HG02763 (cell line): Measurements from ENCODE around the gene SNED1.

ENCODE experiments used
- ATAC-seq: cut with Tn5 transposase; IDR thresholded peaks from one replicate; pipeline ENCODE4 v1.9.1; 2021; ENCODE audit warnings: mild to moderate bottlenecking, moderate library complexity; ENCODE audit not compliant: unreplicated experiment

SNED1 gene

DNA sequence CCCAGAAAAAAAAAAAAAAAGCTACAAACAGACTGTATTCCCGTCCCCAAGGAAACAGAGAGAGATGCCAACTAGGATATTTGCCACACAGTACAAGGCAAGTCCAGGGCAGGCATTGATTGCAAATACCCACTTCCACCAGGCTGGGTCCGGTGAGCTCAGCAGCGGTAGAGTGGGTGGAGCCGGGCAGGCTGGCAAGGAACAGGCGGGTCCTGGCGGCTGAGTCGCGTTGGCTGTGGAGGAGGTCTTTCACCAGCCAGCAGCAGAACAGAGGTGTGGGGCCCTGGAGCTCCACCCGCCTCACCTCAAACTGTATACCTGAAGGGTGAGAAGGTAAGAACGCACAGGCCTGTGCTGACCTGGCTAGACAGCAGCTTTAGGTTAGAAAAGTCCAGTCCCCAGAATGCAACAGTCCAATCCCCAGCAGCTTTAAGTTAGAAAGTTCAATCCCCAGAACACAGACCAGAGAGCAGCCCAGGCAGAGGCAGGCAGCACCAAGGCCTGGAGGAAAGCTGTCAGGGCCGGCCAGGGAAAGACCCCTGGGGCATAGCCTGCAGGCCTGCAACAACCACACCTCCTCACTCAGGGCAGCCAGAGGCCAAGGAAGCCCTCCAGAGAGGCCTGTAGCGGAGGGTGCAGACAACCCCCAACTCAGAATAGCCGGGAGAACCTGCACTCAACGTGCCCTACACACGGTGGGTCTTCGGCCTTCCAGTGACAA is 125.6 kb downstream of the SNED1 start:
- no peak for ATAC-seq

DNA sequence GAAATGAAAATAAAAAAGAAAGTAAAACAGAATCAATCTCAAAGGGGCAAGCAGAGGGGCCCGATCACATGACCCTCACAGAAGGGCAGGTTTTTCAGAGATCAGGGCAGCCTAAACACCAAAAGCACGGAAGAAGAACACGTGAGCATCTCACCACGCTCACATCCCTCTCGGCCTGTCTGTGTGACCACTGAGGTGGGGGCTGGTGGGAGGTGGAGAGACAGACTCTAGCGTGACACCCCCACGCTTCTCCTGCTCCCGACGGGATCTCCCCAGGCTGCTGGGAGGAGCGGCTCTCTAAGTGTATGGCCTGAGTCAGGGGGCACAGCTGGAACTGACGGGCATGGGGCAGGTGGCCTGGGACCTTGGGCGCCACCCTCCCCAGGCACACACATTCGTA is 127.2 kb downstream of the SNED1 start:
- ATAC-seq, result no peak

DNA sequence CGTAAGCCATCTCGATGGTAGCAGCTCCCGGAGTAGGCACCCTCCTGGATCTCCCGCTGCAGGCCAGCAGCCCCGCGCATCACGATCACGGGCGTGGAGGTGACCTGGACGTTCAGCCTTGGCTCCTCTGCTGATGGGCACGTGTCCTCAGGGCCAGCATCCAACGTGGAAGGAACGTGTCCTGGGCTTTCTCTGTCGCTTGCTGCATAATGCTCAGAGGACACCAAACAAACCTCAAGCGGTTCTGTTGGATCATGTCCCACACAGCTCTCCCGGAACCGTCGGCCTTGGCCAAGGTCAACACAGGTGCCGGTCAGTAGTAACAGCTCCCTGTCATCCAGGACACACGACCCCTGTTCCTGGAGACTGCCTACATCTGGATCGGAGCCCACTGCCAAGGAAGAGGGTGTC is 127.8 kb downstream of the SNED1 start:
- no peak for ATAC-seq

DNA sequence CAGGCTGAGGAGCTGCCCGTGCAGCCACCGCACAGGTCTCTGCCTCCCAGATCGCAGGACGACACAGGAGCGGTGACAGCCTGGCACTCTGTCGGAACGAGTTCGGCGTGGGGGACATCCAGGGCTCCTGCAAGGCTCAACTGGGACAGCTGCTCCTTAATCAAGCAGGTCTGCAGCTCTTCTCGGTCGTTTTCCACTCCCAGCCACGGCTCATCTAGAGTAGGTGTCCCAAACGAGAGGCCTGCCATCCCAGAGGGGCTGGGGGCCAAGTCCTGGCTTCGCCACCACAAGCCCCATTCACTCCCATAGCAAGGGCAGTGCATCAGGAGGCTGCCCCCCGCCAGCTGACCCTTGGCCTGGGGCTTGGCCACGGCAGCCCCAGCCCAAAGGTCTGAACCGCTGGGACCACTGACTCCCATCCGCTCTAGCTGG is 128.4 kb downstream of the SNED1 start:
- ATAC-seq, result no peak

DNA sequence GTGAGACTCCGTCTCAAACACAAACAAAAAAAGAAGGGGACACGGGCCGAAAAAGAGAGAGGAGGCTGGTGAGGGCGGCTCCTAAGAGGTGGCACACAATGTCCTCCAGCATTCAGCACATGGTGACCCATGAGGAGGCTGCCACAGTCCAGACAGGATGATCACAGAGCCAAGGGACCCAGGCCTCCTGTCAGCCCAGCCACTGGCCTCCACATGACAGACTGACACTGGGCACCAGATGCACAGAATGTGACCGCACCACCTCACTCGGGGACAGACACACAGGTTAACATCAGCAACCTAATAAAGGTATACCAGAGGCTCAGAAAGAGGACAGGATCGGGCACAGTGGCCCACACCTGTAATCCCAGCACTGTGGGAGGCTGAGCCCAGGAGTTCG is 129.8 kb downstream of the SNED1 start:
- ATAC-seq, result no peak

DNA sequence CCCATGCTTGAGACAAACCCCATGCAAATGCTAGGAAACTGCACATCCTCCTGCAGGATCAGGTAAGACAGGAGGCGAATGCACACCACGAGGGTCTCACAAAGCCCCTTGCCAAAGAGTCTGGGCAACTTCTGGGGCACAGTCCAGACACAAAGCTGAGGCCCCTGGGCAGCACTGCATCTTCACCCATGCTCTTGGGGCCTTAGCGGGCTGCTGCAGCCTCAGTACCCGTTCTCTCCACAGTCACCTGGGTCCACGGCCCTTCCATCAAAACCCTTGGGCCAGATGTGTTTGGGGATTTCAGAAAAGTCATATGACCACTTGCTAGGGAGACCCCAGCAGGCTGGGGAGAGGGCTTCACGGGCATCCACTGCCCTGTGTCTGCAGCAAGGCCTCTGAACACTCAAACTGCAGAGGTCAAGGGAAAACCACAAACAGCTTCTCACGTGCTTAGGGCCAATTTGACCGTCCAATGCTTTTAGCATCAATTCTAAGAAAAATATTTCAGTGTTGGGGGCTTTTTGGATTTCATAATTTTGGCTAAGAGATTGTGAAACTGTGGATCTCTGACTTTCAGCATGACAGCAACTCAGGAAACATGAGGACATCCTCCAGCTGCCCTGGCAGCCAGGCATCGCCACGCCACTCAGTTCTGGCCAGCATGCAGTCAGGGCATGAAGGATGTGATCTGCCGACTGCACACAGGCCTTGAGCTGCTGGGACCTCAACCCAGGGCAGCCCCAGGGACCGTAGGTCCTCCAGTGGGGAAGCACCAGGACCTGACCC is 130.9 kb downstream of the SNED1 start:
- no peak for ATAC-seq

DNA sequence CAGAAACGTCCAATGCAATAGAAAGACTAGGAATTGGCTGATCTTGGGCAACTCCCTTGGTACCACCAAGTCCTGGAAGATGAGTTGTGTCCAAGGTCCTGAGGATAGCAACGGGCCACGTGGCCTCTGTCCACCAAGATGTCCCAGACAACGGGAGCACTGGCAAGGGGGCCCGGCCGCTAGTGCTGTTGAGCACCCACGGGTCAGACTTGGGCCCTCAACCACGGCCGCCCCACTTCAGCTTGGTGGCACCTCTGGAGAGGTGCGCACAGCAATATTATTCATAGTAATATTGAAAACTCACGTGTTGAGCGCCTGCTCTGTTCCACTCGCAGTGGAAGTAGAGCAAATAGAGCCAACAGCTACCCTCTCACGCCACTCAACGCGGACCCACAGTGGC is 131.9 kb downstream of the SNED1 start:
- no peak for ATAC-seq

DNA sequence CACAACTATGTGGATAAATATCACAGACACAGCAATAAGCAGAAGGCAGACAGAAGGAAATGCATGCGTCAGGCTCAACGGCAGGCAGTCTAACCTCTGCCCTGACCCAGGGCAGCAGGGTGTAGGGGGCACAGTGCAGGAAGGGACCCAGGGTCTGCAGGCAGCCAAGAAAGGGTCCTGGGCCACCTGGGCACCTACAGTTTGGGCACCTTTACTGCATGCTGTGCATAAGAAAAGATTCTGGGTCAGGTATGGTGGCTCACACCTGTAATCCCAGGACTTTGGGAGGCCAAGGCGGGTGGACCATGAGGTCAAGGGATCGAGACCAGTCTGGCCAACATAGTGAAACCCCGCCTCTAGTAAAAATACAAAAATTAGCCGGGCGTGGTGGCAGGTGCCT is 133.1 kb downstream of the SNED1 start:
- no peak for ATAC-seq

DNA sequence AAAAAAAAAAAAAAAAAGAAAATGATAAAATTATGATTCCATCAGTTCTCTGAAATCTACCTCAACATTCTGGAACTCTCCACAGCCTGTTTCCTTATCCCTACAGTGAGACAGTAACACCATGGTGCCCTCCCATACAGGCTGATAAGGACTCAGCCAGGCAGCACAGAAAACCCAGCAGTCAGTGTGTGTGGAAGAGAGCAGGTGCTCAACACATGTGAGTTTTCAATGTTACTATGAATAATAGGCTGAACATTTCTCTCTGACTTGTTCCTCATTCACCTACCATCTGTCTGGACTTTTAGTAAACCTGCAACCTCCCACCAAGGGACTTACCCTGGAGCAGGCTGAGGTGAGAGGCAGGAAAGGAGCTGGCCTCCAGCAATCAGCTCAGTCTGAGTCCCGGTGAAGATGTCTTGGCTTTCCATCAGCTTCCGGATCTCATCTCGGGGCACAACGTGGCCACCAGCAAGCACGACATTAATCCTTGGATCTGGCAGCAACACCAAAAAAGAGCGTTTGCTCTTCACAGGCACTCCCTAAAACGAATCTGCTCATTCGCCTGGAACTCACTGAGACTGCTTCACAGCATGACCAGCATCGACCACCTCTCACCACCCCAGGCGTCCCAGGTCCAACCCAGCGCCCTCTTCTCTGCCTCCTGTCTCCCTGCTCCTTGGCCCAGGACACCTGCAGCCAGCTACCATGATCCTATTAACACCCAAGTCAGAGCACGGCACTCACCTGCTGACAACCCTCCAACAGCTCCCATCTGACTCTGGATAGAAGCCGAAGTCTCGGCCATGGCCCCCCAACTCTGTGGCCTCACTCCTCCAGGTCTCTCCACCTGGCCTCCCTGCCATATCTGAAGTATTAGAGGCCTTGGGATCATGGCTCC is 134.4 kb downstream of the SNED1 start:
- no peak for ATAC-seq

DNA sequence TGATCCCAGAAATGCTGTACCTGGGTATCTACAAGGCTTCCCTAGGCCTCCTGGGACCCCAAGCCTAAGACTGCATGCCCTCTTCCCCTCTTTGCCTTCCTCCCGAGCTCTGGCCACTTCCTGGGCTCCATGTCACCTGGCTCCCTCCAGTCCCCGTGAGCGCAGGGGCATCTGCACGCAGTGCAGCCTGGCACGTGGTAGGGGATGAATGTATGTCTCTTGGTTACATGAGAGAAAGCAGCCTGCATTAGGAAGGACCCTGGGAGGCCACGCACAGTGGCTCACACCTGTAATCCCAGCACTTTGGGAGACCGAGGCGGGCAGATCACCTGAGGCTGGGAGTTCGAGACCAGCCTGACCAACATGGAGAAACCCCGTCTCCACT is 135.0 kb downstream of the SNED1 start:
- no peak for ATAC-seq

DNA sequence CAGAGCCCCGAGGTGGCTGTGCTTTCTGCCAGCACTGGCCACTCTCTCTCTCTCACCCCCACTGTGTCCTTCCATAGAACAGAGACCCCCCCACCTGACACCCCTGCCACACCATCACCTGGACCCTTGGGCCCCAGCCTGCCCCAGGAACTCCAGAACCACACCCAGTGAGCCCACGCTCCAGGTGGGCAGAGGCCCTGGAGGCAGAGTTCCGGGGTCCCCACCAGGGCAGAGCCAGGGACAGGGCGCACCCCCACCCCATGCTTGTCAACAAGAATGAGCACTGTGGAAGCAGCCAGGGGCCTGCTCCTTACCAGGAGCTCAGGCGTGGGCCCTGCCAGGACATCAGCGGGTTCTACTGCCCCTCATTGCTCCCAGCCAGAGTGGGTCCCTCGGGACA is 136.3 kb downstream of the SNED1 start:
- no peak for ATAC-seq

DNA sequence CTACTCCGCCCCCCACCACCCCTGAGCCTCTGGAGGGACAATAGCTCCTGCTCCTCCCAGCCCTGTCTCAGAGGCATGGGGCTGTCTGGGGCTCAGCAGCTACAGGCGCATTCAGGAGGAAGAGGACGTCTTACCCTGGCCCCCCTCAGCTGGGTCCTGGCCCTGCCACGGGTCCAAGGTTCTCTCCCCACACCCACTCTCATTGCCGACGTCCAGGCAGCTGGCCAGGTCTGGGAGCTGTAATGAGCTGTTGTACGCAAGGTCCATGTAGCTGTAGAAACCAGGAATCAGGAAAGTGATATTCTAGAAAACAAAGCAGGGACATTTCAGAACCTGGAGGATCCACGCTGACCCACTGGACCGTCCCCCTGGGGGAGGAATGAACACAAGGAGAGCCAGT is 137.3 kb downstream of the SNED1 start:
- no peak for ATAC-seq

DNA sequence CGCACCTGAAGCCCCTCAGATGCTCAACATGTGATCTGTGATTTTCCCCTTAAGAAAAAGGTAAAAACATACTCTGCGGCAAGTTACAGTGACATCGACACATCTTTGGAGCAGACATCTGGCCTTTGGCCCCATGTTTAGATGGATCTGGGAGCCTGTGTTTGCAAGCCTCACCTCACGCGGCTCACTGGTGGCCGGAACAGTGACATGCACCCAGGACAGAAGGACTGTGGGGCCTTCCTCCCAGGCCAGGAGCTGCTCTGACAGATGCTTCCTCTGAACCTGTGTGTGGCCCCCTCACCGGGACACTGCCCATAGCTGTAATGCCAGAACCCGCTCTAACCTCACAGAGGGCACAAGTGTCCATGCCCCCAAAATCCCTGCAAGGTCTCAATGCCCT is 137.8 kb downstream of the SNED1 start:
- ATAC-seq, result no peak

DNA sequence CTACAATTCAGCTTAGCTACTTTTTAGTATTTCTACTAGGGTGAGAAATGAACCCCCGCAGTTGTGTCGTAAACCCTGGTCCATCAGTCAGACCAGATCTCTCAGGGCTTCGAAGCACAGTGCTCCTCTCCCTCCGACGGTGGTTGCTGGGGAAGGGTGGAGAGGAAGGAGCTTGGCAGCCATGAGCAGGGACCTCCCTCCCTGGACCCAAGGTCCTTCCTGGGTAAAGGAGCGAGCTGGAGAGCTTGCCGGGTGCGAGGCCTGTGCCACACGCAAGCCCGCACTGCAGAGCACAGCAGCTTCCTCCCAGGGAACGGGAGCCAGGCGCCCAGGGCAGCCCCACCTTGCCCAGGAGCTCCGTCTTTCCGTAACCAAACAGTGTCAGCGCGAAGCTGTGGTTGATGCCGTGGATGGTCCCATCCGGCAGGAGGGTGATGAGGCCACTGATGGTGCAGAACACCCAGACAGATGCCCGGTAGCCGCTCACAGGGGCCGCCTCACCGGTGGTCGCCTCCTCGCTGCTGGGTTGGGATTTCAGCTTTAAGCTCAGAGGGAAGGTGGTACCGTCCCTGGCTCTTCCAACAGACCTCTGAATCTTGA is 138.3 kb downstream of the SNED1 start:
- no peak for ATAC-seq

DNA sequence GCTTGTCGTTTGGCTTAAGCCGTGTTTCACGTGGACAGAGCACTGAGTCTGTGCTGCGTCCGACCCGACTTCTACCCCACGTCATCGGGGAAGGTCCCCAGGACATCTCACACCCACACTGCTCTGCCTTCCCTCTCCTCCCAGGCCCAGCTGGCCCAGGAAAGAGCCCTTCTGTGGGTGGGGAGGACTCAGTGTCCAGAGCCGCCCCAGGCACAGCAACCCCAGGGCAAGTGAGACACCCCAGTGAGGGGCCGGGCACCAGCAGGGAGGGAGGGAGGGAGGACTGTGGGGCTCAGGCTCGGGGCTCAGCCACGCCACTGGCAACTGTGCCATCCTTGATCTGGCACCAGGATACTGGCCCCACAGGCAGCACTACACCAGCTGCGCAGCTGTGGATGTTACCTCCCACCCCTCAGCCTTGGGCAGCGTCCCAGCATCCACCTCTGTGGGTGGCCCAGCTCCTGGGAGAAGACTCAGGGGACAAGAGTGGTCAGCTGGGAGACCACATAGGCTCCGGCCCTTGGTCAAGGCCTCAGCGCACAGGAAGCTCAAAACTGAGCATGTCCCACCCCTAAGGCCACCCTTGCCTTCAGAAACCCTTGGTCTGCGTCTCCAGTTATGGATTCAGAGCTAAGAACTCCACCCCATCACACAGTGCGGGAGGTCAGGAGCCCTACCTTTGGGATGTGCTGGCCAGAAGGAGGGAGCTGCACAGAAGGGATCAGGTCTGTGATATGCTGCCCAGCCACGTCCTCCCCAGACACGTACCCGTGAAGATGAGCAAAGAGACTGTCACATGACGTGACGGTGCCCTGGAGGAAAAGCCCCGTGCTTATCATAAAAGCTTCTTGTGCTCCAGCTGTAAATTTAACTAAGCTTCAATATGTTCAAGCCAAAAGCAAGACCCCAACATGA is 139.1 kb downstream of the SNED1 start:
- no peak for ATAC-seq

DNA sequence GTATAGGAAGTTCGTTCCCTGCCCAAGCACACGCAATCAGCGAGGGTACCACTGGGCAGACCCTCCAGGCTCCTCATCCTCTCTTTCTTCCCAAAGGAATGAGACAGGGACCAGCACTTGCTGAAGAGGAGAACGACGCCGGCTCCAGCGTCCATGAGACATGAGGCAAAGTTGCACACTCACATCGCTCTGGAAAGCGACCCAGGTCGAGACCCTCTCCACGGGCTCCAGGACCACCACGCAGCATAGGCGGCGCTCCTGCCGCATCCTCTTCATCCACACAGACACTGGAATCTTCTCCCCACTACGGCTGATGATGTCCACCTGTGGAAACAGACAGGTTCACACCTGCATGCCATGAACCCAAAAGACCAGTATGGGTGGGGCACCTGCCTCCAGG is 140.1 kb downstream of the SNED1 start:
- ATAC-seq, result no peak

DNA sequence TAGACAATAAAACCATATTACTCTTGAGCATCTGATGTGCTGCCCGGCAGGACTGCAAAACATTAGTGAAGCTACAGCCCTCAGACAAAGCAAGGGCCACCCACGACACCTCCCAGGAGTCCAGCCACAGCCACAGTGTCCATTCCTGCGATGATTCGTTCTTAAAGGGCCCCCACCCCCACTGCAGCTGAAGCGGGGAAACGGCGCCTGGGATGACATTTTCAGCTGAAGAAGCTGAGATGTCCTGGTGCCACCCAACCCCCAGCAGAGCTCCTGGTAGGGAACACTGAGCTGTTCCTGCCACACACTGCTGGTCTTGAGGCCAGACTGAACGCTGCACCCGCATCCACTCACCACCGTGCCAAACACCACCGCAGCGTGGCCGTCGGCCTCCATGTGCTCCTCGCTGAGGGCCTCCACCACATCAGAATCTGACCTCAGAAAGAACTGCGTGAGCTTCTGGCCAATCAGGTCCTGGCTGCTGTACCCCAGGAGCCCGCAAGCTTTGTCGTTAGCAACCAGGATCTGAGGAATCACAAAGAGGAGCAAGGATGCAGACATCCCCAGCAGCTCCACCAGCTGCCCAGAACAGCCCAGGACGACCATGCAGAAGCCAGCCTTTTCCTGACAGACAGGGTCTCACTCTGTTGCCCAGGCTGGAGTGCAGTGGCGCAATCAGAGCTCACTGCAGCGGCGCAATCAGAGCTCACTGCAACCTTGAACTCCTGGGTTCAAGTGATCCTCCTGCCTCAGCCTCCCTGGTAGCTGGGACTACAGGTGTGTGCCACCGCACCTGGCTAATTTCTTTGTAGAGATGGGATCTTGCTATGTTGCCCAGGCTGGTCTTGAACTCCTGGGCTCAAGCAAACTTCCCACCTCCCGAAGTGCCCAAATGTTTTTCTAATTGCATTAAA is 141.4 kb downstream of the SNED1 start:
- no peak for ATAC-seq

DNA sequence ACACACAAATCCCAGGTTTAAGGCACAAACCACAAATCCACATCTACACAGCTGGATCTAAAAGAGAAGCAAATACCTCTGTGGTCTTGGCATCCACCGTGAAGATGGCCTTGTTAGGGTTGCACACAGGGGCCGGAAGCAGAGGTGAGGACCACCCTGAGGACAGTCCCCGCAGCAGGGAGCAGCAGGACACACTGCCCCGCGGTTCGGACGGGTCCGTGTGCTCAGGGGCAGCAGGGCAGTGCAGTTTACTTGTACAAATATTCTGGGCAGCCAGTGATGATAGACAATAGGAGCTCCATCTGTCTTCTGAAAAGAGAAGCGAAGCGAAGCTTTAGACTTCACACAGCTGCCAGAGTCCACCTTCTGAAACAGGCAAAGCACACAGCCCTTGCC is 142.0 kb downstream of the SNED1 start:
- no peak for ATAC-seq

DNA sequence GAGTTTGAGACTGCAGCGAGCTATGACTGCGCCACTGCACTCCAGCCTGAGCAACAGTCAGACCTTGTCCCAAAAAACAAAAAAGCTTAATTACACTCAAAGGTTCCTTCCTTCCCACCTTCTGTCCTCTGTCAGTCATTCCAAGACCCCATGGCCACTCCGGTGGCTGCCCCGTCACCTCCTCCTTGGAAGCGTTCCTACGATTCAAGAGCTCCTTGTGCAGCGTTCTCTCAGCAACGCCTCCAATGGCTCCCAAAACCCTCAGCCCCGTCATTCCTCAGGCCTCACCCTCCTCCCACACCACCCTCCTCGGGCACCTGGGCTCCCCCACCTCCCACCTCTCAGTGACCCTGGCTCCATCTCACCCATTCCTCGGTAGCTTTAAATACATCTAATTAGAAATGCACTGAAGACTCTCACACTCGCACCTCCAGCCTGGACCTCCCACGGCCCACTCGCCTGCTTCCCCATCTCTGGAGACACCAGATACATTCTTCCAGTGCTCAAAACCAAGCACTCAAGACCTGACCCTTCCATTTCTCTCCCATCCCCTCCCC is 142.9 kb downstream of the SNED1 start:
- no peak for ATAC-seq
